Right atrium auricular region (tissue), 2 donors: ENCODE results near the gene ALDH4A1. TPM values are rescaled to one million over a fixed set of nuclear protein-coding genes. Genes with fewer than 3 reads are reported as not detected.

ENCODE experiments used
- DNase-seq: peaks from one replicate; pipeline ENCODE4 v3.0.0-alpha.2; 2019; ENCODE audit warnings: low spot score
- H3K27ac ChIP-seq, 2 donors: fragments of 200-600 bp; sonication (generic); 1 replicate in 1 of 2; 2 replicates in 1 of 2; pipeline ENCODE4 v1.5.1; 2016 to 2019
- H3K27me3 ChIP-seq, 2 donors: fragments of 200-600 bp; sonication (generic); one replicate each; pipeline versions ENCODE4 v1.5.1 to v1.6.0; 2017 to 2019
- H3K36me3 ChIP-seq: fragments of 200-600 bp; sonication (generic); one replicate; pipeline ENCODE4 v1.5.1; 2016
- H3K4me1 ChIP-seq, 2 donors: fragments of 200-600 bp; sonication (generic); one replicate each; pipeline versions ENCODE4 v1.5.1 to v1.6.0; 2017 to 2019
- H3K4me3 ChIP-seq, 2 donors: fragments of 200-600 bp; sonication (generic); 1 replicate in 1 of 2; 2 replicates in 1 of 2; pipeline ENCODE4 v1.5.1; 2017 to 2019; ENCODE audit warnings: mild to moderate bottlenecking in 1 of 2, moderate library complexity in 1 of 2
- H3K9me3 ChIP-seq, 2 donors: fragments of 200-600 bp; sonication (generic); one replicate each; pipeline ENCODE4 v1.5.1; 2019
- CTCF ChIP-seq, 2 donors: fragments of 200-600 bp; sonication (generic); IDR thresholded peaks; one replicate each; pipeline ENCODE4 v1.5.1; 2019; ENCODE audit warnings: antibody characterized with exemption in 2 of 2
- total RNA-seq, 2 donors: library from RNA; depleted of rRNA; stranded (reverse); fragments of >200 nt; gene quantifications; one replicate each; pipeline ENCODE4 v1.1.0, GENCODE V29; 2016

Gene ALDH4A1
- total RNA-seq, 2 donors from 2014 or later: 22.6 to 27.3 TPM

- no peak overlapping the region for H3K4me3 ChIP-seq
- peaks cover 0 to 40% of the 10 kb centered on the region in 2 donors for H3K4me1 ChIP-seq
- no peaks in the 10 kb centered on the region for H3K27me3 ChIP-seq
- TF ChIP-seq CTCF (IDR thresholded peaks at IDR 0.05): no peak
- no peak overlapping the region for H3K27ac ChIP-seq
- DNase-seq: no peak
- H3K9me3 ChIP-seq: no peaks in the 10 kb centered on the region
- no peaks in the 10 kb centered on the region for H3K36me3 ChIP-seq
These were observed 34.6 kb upstream of the ALDH4A1 start for GRCh38 chr1:18936814-18937481.

DNA sequence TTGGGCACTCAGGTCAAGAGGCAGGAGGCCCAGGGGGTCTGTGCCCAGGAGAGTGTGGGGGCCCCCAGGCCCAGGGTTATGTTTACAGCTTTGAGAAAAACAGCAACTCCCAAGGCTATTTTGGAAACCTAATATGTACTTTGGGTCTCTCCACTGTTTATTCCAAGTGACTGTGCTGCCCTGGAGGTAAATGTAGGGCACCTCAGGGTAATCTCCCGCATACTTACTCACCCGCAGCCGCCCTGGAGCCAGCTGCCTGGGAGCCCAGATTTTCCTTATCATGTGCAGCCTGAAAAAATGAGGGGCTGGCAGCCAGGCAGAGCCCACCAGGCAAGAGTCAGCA, 34.1 kb upstream of the ALDH4A1 start:
- Histone ChIP-seq H3K36me3 (no peaks in the 10 kb centered on the region), H3K27me3 (no peaks in the 10 kb centered on the region), H3K4me3 (no peak overlapping the region), H3K9me3 (no peaks in the 10 kb centered on the region), H3K4me1 (peaks cover 0 to 35% of the 10 kb centered on the region in 2 donors), H3K27ac (no peak overlapping the region)
- no peak for TF ChIP-seq CTCF (IDR thresholded peaks at IDR 0.05)
- DNase-seq: no peak

DNA sequence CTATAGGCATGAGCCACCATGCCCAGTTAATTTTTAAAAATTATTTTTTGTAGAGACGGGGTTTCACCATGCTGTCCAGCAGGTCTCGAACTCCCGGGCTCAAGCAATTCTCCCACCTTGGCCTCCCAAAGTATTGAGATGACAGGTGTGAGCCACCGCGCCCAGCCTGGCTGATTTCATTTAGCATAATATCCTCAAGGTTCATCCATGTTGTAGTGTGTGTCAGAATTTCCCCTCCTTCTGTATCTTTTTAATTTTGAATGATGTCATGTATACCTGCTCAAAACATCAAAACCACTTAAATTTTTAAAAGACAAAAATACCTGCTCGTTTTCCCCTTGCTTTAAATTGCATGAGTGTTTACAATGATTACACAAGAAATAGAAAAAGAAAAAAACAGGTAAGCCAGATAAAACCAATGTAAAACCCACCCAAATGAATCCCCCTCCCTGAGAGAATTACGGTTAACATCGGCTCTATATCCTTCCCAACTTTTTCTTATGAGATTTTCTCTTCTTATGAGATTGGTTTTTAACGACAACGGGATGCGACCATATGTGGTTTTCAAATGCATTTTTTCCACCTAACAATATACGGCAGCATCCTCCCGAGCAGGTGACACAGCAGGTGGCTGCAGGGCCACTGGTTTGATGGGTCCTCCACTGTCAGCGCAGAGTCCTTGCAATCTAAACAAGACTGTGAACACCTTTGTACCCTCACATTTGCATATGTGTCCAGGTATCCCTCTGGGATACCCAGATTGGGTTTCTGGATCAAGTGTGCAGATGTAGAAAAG, 32.0 kb upstream of the ALDH4A1 start:
- Histone ChIP-seq H3K36me3 (no peaks in the 10 kb centered on the region), H3K27me3 (no peaks in the 10 kb centered on the region), H3K27ac (no peak overlapping the region), H3K4me3 (no peak overlapping the region), H3K4me1 (peaks cover 0 to 14% of the 10 kb centered on the region in 2 donors), H3K9me3 (no peaks in the 10 kb centered on the region)
- no peak for DNase-seq
- TF ChIP-seq CTCF (IDR thresholded peaks at IDR 0.05): no peak

DNA sequence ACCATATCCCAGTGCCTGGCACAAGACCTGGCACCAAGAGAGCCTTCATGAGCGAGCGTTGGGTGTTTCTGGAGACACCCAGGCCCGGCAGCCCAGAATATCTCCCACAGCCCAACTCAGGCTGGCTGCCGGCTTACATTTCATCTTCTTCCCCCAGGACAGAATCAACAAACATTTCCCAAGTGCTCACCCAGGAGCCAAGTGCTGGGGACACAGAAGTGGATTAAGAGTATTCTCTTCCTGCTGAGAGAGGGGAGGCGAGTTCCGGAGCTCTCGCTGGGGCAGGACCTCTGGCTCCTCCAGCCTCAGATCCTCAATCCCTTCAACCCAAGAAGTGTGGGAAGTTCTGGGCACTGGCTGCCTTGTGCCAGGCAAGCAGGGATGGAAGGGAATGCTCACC, 30.5 kb upstream of the ALDH4A1 start:
- Histone ChIP-seq H3K9me3 (no peaks in the 10 kb centered on the region), H3K27me3 (no peaks in the 10 kb centered on the region), H3K4me3 (no peak overlapping the region), H3K27ac (no peak overlapping the region), H3K4me1 (peaks cover 0 to 8% of the 10 kb centered on the region in 2 donors), H3K36me3 (no peaks in the 10 kb centered on the region)
- no peak for TF ChIP-seq CTCF (IDR thresholded peaks at IDR 0.05)
- no peak for DNase-seq

- Histone ChIP-seq H3K36me3 (no peaks in the 10 kb centered on the region), H3K4me1 (peaks cover 0 to 13% of the 10 kb centered on the region in 2 donors), H3K27ac (no peak overlapping the region), H3K4me3 (no peak overlapping the region), H3K27me3 (no peaks in the 10 kb centered on the region), H3K9me3 (no peaks in the 10 kb centered on the region)
- TF ChIP-seq CTCF (IDR thresholded peaks at IDR 0.05): no peak
- DNase-seq: no peak
These were observed 30.0 kb upstream of the ALDH4A1 start for GRCh38 chr1:18932387-18932786.
